Retinal pigment epithelial cell (primary cell): ENCODE data around the gene TRAFD1.
A peak's percentile ranks its signal among the peaks of the same experiment; 100 is the strongest.

Experiments
- DNase-seq: peaks from one replicate; pipeline ENCODE4 v3.0.0-alpha.2; 2010; ENCODE audit warnings: low read depth
- H3K4me3 ChIP-seq: 2 replicates; pipeline ENCODE4 v1.5.1; 2011; ENCODE audit warnings: mild to moderate bottlenecking, low read length, control low read depth, moderate library complexity
- TF ChIP-seq, protein P1 (sequence below): conservative IDR thresholded peaks from 2 replicates; pipeline ENCODE4 v1.5.1; 2011; ENCODE audit warnings: low read depth, low read length, control low read depth, inconsistent platforms

Gene TRAFD1

DNA sequence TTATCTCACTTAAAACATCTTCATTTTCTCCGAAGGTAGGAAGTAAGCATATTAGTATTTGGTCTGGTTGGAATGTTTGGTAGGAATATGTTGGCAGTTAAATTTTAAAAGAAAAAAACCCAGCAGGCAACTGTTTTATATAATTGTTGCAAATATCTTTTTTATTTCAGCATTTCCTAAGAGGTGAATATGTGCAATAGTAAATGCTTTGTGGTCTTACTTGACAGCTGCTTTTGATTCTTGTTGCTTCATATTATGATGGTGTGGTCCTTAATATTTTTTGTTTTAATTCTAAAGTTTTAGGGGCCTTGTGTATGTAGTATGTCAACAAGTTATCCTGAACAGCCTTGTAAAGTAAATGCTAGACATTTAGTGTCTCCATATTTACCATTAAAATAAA lies 6.3 kb downstream of the TRAFD1 start:
- no peak overlapping the region for H3K4me3 ChIP-seq
- TF ChIP-seq, protein P1, sequence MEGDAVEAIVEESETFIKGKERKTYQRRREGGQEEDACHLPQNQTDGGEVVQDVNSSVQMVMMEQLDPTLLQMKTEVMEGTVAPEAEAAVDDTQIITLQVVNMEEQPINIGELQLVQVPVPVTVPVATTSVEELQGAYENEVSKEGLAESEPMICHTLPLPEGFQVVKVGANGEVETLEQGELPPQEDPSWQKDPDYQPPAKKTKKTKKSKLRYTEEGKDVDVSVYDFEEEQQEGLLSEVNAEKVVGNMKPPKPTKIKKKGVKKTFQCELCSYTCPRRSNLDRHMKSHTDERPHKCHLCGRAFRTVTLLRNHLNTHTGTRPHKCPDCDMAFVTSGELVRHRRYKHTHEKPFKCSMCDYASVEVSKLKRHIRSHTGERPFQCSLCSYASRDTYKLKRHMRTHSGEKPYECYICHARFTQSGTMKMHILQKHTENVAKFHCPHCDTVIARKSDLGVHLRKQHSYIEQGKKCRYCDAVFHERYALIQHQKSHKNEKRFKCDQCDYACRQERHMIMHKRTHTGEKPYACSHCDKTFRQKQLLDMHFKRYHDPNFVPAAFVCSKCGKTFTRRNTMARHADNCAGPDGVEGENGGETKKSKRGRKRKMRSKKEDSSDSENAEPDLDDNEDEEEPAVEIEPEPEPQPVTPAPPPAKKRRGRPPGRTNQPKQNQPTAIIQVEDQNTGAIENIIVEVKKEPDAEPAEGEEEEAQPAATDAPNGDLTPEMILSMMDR: no peak
- no peak for DNase-seq

DNA sequence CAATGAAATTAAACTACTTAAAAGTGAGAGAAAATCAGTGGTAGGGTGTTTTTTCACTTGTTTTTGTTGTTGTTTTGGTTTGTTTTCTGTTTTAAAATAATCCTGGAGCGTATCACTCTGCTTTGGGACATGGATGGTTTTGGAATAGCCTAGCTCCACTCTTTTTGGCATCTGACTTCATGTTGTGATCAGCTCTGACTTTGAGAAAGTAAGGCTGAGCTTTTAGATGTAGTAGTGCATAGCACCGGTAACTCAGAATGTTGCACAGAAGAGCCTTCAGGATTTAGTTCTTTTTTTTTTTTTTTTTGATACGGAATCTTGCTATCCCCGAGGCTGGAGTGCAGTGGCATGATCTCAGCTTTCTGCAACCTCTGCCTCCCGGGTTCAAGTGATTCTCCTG lies 8.1 kb downstream of the TRAFD1 start:
- H3K4me3 ChIP-seq: no peak overlapping the region
- TF ChIP-seq, protein P1: no peak
- DNase-seq: no peak

DNA sequence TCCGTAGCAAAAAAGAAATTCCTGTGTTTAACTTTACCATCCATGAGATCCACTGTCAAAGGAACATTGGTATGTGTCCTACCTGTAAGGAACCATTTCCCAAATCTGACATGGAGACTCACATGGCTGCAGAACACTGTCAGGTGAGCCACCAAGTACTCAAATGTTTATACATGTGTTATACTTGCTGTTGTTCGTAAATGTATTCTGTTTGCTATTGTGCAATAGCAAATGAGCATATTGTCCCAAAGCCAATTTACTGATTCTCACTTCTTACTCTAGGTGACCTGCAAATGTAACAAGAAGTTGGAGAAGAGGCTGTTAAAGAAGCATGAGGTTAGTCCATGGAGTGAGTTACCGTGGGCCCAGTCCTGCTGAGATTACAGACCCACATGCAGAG lies 9.4 kb downstream of the TRAFD1 start:
- H3K4me3 ChIP-seq: no peak overlapping the region
- TF ChIP-seq, protein P1: no peak
- no peak for DNase-seq

DNA sequence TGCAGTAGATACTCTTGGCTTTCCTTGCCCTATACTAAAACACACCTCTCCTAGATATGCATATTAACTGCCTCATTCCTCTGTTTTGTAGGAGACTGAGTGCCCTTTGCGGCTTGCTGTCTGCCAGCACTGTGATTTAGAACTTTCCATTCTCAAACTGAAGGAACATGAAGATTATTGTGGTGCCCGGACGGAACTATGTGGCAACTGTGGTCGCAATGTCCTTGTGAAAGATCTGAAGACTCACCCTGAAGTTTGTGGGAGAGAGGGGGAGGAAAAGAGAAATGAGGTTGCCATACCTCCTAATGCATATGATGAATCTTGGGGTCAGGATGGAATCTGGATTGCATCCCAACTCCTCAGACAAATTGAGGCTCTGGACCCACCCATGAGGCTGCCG lies 15.4 kb downstream of the TRAFD1 start:
- no peak overlapping the region for H3K4me3 ChIP-seq
- DNase-seq: no peak

DNA sequence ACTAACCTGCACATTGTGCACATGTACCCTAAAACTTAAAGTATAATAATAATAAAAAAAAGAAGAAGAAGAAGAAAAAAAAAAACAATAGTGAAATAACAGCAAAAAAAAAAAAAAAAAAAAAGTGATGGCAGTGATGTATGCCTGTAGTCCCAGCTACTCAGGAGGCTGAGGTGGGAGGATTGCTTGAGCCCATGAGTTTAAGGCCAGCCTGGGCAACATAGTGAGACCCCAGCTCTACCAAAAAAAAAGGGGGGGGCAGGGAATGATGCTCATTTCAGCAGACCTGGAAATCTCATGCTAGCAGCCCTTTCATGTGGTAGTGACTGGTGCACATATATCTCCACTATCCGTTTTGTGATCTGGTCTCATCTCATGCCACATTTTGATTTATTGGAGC lies 20.8 kb downstream of the TRAFD1 start:
- DNase-seq: no peak
- TF ChIP-seq, protein P1: no peak
- H3K4me3 ChIP-seq: no peak overlapping the region

More for the DNA sequence above, 15.4 kb downstream of the TRAFD1 start:
- TF ChIP-seq, protein P1: no peak

DNA sequence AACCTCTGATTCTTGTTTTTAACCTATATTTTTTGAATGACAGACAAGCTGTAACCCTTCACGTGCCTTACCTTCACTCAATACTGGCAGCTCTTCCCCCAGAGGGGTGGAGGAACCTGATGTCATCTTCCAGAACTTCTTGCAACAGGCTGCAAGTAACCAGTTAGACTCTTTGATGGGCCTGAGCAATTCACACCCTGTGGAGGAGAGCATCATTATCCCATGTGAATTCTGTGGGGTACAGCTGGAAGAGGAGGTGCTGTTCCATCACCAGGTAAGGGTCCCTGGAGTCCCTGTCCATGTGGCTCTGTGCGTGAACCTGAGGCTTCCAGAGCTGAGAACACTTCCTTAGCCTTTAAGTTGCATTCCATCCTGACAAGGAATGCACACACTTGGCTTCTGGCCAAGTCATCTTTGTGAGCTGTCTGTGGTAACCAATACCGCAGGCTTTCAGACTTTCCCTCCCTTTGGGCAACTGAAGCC lies 22.7 kb downstream of the TRAFD1 start:
- H3K4me3 ChIP-seq: no peak overlapping the region
- TF ChIP-seq, protein P1: no peak
- DNase-seq: peak; percentile 10

DNA sequence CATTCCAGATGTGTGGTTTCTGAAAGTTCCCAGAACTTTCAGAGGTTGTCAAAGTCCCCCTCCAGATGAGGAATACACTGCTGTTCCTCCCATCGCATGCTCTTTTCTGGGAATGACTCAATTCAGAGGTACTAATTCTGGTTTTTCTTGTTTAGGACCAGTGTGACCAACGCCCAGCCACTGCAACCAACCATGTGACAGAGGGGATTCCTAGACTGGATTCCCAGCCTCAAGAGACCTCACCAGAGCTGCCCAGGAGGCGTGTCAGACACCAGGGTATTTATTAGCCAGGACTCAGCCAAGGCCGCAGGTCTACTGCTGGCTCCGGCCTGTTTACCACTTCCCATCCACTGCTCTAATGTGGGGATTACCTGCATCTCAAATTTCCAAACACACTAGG lies 24.2 kb downstream of the TRAFD1 start:
- TF ChIP-seq, protein P1: no peak
- no peak overlapping the region for H3K4me3 ChIP-seq
- DNase-seq: no peak
